Measurements from ENCODE around the gene INPP5A.
"Not testable (repeated sequence)": the region's sequence is repeated elsewhere in the genome, so short reads cannot be mapped to it uniquely, and the experiment has no call there.

The INPP5A gene

GRCh38 chr10:132805599-132805998, 268.0 kb downstream of the INPP5A start:
- no peak for DNase-seq (ENCODE audit: low read depth)

GRCh38 chr10:132806110-132806509, 268.5 kb downstream of the INPP5A start:
- DNase-seq (ENCODE audit: low read depth): no peak

GRCh38 chr10:132806561-132807003, 269.0 kb downstream of the INPP5A start:
- no peak for DNase-seq (ENCODE audit: low read depth)

DNA sequence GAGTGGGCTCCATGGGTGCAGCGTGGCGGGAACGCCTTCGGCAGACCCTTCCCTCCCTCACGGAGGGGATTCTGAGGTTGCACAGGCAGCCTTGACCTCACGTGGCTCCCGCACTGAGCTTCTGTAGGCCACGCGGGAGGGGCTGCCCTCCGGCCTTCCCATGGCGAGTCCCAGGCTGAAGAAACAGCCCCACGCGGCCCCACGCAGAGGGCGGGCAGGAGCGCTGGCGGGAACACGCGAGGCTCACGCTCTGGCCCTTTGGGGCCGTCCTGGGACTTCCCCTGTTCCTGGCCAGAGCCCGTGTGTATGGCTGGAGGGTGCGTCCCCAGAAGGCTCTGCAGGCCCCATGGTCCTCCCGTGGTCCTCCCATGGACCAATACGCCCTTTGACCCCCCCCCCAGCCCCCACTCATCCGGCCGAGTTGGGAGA, 270.0 kb downstream of the INPP5A start:
- DNase-seq (ENCODE audit: low read depth): no peak

GRCh38 chr10:132808383-132809231, 271.0 kb downstream of the INPP5A start:
- DNase-seq (ENCODE audit: low read depth): no peak

DNA sequence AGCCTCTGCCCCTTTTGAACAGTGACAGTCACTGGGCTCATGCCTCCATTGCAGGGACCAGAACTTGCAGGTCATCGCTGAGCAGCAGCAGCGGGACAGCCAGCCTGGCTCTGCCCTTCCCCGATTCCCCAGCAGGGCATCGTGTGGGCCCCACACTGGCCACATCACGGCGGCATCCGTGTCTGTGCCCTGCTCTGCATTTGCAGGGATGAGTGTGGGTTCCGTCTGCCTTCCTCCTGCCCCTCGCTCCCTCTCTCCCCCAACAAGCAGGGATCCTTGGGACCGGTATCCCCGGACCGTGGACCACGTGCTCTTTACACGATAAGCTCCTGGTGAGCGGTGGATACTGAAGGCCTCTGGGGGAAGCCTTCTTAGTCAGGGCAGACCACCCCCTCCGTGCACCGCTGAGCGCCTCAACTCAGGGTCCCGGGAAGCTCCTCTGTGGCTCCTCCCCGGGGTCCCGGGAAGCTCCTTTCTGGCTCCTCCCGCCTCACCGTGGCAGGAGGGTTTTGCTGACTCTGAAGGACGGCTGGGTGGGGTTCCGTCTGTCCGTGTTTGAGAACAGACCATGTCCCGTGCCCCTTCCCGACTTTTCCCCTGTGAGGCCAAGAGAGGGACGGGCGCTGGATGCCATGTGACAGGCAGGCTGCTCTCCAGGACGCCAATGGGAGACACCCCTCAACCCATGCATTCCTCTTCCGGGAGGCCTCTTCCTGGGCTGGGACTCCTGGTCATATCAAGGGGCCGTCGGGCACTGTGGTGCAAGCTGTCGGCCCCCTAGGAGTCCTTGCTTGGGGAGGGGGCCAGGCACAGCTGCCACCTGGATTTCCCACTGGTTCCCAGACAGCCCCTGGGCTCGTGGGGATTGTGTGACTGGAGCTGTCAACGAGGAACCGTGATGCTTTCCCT, 271.9 kb downstream of the INPP5A start:
- DNase-seq (ENCODE audit: low read depth): no peak

DNA sequence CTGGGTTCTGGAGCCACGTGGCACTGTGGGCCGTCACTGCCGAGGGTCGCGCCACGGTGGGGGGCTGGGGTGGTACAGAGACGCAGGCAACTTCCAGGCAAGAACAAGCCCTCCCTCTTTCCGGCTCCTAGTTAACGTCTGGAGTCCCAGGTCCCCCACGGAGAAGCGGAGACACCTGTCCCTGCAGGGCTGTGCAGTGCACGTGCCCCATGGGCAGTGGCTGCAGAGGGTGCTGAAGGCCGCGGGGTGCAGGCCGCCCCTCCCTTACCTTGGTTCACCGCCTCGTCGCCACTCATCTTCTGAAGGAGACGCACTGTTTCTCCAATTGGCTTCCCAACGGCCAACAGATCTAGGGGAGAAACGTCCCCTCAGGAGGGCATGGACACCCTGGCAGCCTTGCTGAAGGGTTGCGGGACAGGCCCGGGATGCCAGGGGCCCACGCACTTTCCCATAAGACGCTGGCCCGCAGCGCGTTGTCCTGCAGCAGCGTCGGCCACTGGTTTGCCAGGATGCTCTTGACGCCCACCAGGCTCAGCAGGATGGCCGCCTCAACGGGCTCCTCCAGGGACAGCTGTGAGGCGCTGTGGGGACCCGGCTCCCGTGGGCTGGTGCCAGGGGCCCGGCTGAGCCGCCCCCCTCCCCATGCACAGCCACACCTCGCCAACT, 272.7 kb downstream of the INPP5A start:
- DNase-seq (ENCODE audit: low read depth): no peak

- DNase-seq (ENCODE audit: low read depth): no peak
These were observed 273.5 kb downstream of the INPP5A start for GRCh38 chr10:132810807-132811700.

GRCh38 chr10:132811891-132812481, 274.4 kb downstream of the INPP5A start:
- DNase-seq (ENCODE audit: low read depth): no peak

DNA sequence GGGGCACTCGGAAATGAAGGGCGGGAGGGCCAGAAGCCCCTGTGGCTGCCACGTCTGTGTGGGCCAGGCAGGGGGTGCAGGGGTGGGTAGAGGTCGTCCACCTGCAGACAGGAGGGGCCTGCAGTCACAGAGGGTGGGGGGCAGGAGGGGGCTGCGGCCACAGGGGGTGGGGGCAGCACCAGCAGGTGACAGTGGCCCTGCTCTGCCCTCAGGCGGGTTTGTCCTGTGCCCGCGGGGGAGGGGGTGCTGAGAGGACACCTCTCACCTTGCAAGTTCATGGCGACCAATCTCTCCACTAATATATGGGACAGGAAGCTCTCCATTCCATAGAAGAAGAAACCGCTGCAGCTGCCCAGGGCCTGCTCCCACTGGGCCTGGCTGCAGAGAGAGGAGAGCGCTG, 274.9 kb downstream of the INPP5A start:
- DNase-seq (ENCODE audit: low read depth): no peak

GRCh38 chr10:132813001-132813401, 275.4 kb downstream of the INPP5A start:
- DNase-seq (ENCODE audit: low read depth): no peak

DNA sequence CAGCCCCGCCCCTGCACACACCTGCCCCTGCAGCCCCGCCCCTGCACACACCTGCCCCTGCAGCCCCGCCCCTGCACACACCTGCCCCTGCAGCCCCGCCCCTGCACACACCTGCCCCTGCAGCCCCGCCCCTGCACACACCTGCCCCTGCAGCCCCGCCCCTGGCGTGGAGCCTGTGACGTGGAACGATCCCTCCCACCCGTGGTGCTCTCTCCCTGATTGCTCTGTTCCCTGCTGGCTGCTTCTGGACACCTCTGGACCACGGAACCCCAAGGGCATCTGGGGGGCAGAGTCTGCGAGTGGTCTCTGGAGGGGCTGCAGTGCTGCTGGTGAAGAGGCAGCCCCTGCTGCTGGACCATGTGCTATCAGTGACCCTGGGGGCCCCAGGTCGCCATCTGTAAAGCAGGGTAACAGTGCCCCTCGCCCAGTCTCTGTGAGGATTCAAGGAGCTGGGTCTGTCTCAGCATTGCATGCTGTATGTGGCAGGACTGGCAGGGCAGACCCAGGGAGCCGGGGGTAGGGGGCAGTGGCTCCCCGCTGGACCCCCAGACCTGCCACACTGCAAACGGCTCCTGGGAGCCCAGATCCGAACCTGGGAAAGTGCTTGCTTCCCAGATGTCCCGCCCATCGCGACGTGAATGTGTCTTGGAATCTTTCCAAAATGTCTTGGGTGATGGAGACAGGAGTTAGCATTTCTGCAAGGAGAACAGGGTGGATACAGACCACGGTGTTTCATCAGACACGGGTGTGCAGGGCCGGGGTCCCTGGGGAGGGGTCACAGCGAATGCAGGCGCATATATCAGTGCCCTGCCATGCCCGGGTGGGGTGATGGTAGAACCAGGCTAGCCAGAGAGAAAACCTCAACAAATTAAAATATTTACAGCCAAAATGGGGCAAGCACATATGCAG, 276.2 kb downstream of the INPP5A start:
- no peak for DNase-seq (ENCODE audit: low read depth)

- no peak for DNase-seq (ENCODE audit: low read depth)
These were observed 276.9 kb downstream of the INPP5A start for GRCh38 chr10:132814469-132814856.

- DNase-seq (ENCODE audit: low read depth): no peak
These were observed 277.7 kb downstream of the INPP5A start for GRCh38 chr10:132815168-132815857.

DNA sequence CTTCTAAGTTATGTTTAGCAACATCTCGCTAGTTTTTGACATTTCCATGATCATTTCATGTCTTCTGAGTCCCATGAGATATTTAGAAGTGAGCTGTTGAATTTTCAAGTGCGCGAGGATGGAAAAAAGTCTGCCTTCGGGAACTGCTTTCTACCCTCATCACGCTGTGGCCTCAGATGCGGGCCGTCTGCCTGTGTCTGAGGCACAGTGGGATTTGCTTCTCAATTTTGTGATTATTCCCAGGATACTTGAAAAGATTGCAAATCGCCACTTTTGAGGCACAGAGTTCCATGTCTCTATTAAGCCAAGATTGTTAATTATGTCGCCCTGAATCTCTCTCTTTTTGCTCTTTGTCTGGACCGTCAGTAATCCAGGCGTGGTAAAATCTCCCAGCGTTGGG, 279.1 kb downstream of the INPP5A start:
- no peak for DNase-seq (ENCODE audit: low read depth)

DNA sequence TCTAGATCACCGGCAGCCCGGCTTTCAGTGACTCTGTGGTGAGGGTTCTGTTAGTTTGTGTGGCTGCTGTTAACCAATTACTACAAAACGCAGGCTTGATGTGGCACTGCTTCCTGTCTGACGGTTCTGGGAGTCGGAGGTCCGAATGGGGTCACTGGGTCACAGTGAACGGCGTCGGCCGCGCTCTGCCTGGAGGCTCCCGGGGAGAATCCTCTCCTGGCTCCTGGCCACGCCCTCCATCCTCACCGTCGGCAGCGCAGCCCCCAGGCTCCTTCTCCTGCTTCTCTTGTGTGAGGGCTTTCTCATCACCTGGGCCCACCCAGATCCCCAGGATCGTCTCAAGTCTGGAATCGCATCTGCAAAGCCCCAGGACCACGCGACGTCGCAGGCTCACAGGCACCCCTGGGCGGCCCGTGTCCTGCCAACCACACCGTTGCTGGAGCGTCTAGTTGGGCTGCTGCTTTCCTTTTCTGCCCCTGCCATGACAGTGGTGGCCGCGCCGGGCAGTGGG, 280.2 kb downstream of the INPP5A start:
- DNase-seq (ENCODE audit: low read depth): no peak

GRCh38 chr10:132820056-132820455, 282.5 kb downstream of the INPP5A start:
- DNase-seq (ENCODE audit: low read depth): no peak

DNA sequence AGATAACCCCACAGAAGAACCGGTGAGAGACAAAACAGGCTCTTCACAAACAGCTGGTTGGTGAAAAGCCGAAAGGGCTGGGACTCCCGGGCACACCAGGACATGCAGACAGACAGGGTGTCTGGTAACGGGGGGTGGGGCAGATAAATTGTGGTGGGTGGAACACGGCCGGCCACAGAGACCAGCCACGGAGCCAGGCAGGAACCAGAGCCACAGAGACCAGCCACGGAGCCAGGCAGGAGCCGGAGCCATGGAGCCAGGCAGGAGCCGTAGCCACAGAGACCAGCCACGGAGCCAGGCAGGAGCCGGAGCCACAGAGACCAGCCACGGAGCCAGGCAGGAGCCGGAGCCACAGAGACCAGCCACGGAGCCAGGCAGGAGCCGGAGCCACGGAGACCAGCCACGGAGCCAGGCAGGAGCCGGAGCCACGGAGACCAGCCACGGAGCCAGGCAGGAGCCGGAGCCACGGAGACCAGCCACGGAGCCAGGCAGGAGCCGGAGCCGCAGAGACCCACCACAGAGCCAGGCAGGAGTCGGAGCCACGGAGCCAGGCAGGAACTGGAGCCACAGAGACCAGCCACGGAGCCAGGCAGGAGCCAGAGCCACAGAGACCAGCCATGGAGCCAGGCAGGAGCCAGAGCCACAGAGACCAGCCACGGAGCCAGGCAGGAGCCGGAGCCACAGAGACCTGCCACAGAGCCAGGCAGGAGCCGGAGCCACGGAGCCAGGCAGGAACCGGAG, 288.4 kb downstream of the INPP5A start:
- not testable (repeated sequence) for DNase-seq (ENCODE audit: low read depth)

Data from HS-5 (cell line).